ENCODE measurements around the gene FAU.
"Not testable (repeated sequence)": the region's sequence is repeated elsewhere in the genome, so short reads cannot be mapped to it uniquely, and the experiment has no call there.

FAU gene

DNA sequence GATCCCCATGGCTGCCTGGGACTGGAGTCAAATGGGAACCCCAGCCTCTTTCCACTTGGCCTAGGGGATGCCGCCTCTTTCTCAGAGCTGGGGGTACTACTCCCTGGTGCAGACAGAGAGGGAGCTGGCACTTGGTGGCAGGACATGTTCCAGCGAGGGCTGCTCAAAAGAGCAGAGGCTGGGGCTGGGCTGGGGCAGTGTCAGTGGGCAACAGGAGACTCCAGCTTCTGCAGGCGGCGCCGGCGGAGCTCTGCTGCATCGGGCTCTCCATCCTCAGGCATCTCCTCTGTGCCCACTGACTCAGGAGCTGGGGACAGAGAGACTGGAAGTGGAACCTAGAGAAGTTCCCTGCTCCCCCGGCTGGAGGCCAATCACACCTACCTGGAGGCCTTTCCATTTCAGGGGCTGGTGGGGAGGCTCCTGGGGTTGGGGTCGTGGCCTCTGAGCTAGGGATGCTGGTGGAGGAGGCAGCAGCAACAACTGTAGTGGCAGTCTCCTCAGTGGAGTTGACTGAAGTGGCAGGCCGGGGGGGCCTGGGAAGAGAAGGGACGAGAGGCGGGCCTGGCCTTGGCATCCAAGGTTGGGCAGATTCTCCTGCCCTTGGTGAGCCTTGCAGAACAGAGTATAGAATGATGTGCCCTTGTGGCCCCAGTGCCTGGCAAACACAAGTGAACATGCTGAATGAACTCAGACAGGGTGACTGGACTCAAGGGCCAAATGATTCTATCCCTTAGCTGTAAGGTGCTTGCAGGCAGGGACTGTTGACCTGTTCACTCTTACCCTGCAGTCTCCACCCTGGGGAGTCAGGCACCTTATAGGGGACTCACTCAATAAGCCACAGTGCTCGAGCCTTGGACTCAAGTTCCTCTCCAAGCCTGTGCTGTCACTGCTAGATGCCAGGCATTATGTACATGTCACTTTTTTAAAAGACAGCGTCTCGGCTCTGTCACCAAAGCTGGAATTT, 6.5 kb upstream of the FAU start:
- Histone ChIP-seq H3K9ac (ENCODE audit: low read length) (no peak overlapping the region), H3K4me3 (ENCODE audit: low read length) (no peak overlapping the region), H3K4me1 (ENCODE audit: control insufficient read depth, insufficient read depth, low read length) (peaks cover 11% of the 10 kb centered on the region), H3K27me3 (replicated peaks; ENCODE audit: control insufficient read depth, insufficient read depth, low read length) (no peaks in the 10 kb centered on the region), H3K36me3 (ENCODE audit: control insufficient read depth, insufficient read depth, low read length, severe bottlenecking) (peaks cover 84% of the 10 kb centered on the region), H3K9me3 (ENCODE audit: control insufficient read depth, low read length) (no peaks in the 10 kb centered on the region)
- DNase-seq (ENCODE audit: low read depth) = no peak

DNA sequence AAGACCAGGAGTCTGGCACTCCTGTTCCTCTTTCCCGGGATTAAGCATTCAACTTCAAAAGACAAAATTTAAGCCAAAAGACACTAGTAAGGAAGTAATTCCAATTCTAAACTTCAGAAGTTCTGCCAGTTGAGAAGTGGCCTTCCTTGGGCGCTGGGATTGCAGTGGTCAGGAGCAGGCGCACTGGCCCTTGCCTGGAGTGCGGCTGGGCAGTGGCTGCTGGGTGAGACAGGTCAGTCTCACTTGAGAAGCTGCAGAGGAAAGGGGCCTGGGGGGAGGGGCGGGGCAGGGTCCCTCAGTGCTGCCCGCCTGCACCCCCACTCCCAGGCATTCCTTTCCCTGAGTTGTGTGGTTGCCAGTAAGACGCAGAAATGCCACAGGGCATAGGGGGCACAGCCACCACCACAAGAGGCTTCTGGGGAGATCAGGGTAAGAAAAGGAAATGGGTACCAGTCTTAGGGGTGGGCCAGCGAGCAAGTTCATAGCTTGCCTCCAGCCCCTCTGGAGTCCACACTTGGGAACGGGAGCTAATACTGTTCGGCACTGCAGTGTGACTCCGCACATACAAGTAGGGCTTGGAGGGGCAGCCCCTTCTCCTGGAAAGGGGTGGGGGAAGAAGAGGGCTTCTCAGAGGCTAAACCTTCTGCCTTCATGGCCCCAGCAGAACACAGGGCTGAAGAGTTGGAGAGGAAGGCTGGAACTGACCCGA, 5.7 kb upstream of the FAU start:
- H3K36me3 ChIP-seq (ENCODE audit: control insufficient read depth, insufficient read depth, low read length, severe bottlenecking) = peaks cover 80% of the 10 kb centered on the region
- no peak overlapping the region for H3K9ac ChIP-seq (ENCODE audit: low read length)
- no peaks in the 10 kb centered on the region for H3K9me3 ChIP-seq (ENCODE audit: control insufficient read depth, low read length)
- peaks cover 9% of the 10 kb centered on the region for H3K4me1 ChIP-seq (ENCODE audit: control insufficient read depth, insufficient read depth, low read length)
- no peaks in the 10 kb centered on the region for H3K27me3 ChIP-seq (replicated peaks; ENCODE audit: control insufficient read depth, insufficient read depth, low read length)
- no peak for DNase-seq (ENCODE audit: low read depth)
- no peak overlapping the region for H3K4me3 ChIP-seq (ENCODE audit: low read length)

DNA sequence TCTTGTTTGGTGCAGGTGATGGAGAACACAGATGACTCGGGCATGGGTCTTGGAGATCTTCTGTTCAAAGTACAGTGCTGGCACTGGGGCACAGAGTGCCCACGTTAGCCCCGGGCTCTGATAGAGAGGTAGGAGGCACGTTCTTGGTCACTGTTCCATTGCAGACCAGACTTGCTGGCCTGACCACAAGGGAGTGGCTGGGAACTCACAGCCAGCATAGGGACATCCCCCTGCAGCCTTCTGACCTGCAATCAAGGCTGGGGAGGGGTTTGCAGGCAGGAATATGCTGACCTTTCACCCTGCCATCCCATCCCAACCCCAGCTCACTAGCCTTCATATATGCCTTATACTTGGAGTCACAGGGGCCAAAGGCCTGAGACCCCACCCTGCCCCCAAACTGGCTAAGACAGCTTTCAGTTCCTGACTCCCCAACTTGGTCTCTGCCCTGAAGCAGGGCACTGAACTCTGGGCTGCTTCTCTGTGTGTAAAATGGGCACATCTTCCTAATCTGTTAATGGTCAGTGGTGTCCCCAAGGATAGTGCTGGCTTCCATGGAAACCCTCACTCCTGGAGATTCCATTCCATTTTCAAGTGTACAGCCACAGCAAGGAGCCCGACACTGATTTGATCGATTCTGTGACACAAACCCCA, 4.8 kb upstream of the FAU start:
- Histone ChIP-seq H3K36me3 (ENCODE audit: control insufficient read depth, insufficient read depth, low read length, severe bottlenecking) (peaks cover 71% of the 10 kb centered on the region), H3K9ac (ENCODE audit: low read length) (no peak overlapping the region), H3K4me1 (ENCODE audit: control insufficient read depth, insufficient read depth, low read length) (peaks cover 5% of the 10 kb centered on the region), H3K4me3 (ENCODE audit: low read length) (no peak overlapping the region), H3K9me3 (ENCODE audit: control insufficient read depth, low read length) (no peaks in the 10 kb centered on the region), H3K27me3 (replicated peaks; ENCODE audit: control insufficient read depth, insufficient read depth, low read length) (no peaks in the 10 kb centered on the region)
- DNase-seq (ENCODE audit: low read depth) = no peak

DNA sequence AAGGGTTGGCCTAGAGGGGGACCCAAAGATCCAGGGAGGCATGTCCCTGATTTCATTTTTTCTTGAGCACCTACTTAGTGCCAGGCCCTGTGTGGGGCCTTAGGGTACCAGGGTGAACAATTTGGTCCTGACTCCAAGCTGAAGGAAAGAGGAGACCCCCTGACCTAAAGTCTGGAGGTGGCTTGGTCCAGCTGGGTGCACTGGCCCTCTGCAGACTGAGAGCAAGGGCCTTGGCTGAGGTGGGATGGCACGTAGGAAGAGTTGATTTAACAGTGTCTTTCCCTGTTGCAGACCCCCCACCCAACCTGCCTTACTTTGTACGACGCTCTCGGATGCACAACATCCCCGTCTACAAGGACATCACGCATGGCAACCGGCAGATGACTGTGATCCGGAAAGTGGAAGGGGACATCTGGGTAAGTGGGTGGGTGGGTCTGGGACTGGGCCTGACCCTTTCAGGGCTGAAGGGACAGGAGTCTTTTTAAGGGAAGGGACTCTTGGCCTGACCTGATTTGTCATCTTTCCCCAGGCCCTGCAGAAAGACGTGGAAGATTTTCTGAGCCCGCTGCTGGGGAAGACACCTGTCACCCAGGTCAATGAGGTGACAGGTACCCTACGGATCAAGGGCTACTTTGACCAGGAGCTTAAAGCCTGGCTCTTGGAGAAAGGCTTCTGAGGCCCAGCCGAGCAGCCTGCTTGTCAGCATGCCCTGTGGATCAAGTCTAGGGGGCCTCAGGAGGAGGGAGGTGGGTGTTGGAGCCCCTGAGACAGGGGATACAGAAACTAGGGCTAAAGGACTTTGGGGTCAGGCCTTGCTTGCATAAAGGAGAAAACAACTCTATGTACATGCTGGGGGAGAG, 3.5 kb upstream of the FAU start:
- Histone ChIP-seq H3K4me1 (ENCODE audit: control insufficient read depth, insufficient read depth, low read length) (peaks cover 14% of the 10 kb centered on the region), H3K27me3 (replicated peaks; ENCODE audit: control insufficient read depth, insufficient read depth, low read length) (no peaks in the 10 kb centered on the region), H3K4me3 (ENCODE audit: low read length) (no peak overlapping the region), H3K9ac (ENCODE audit: low read length) (no peak overlapping the region), H3K36me3 (ENCODE audit: control insufficient read depth, insufficient read depth, low read length, severe bottlenecking) (peaks cover 67% of the 10 kb centered on the region), H3K9me3 (ENCODE audit: control insufficient read depth, low read length) (no peaks in the 10 kb centered on the region)
- DNase-seq (ENCODE audit: low read depth) = no peak

DNA sequence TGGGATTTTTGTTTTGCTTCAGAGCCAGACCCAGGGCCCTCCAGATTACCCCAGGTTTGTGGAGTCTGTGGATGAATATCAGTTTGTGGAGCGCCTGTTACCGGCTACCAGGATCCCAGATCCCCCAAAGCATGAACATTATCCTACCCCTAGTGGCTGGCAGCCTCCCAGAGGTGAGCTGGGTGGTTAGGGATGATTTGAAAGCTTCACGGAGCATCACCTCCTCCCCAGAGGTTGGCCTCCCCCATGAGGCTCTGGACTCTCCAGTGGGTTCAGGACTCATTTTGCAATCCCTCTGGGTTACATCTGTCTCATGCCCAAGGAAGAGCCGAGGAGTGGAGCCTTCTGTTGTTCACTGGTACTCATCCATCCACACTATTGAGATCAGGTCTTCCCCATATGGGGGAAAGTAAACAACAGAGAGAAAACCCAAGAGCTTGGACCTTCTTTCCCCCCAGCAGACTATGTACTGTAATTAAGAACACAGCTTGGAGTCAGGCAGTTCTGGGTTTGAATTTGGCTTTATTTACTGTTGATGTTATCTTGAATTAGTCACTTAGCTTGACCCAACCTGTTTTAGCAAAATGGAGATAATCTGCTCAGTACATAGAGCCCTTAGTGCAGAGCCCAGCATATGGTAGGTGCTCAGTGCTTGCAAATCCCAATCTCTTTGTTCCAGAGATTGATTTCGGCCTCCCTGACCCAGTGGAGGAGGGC, 2.7 kb upstream of the FAU start:
- Histone ChIP-seq H3K4me1 (ENCODE audit: control insufficient read depth, insufficient read depth, low read length) (peaks cover 14% of the 10 kb centered on the region), H3K27me3 (replicated peaks; ENCODE audit: control insufficient read depth, insufficient read depth, low read length) (no peaks in the 10 kb centered on the region), H3K36me3 (ENCODE audit: control insufficient read depth, insufficient read depth, low read length, severe bottlenecking) (peaks cover 67% of the 10 kb centered on the region), H3K9me3 (ENCODE audit: control insufficient read depth, low read length) (no peaks in the 10 kb centered on the region), H3K4me3 (ENCODE audit: low read length) (no peak overlapping the region), H3K9ac (ENCODE audit: low read length) (no peak overlapping the region)
- DNase-seq (ENCODE audit: low read depth) = no peak

DNA sequence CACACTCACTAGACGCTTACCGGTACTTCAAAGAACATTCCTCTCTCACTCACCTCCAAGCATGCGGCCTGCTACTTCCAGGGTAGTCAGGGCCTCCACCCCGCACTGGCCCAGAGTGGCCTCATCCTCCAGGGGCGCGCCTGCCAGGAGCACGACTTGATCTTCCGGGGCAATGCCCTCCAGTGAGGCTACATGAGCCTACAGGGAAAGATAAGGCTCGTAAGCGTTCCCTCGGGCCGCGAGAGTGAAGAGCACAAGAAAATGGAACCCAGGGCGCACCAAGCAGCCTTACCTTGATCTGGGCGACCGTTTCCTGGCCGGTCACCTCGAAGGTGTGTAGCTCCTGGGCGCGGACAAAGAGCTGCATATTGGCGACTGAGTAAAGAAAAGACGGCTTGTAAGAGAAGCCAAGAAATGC, 478 bp downstream of the FAU start:
- peaks cover 54% of the 10 kb centered on the region for H3K36me3 ChIP-seq (ENCODE audit: control insufficient read depth, insufficient read depth, low read length, severe bottlenecking)
- DNase-seq (ENCODE audit: low read depth) = peak; percentile 42
- peaks cover 17% of the 10 kb centered on the region for H3K4me1 ChIP-seq (ENCODE audit: control insufficient read depth, insufficient read depth, low read length)

DNA sequence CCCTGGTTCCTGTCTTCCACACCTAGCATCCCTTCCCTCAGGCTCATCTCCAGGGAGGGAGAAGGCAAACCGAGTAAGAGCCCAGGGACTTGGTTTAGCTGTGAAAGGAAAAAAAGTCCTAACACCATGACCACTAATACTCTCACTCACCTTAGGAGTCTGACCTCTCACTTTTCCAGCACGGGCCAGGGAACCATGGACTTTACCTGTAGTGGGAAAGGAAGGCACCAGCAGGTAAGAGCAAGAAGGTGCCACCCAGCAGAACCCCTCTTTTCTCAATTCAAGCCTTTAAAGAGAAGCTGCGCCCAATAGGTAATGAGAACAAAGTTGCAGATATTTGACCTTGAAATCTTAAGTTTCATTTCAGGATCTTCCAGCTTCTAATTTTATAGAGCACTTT, 1.1 kb downstream of the FAU start:
- peaks cover 23% of the 10 kb centered on the region for H3K4me1 ChIP-seq (ENCODE audit: control insufficient read depth, insufficient read depth, low read length)
- H3K4me3 ChIP-seq (ENCODE audit: low read length) = peak overlapping the region; percentile 95
- peak overlapping the region; percentile 96 for H3K9ac ChIP-seq (ENCODE audit: low read length)
- H3K36me3 ChIP-seq (ENCODE audit: control insufficient read depth, insufficient read depth, low read length, severe bottlenecking) = peaks cover 51% of the 10 kb centered on the region
- no peaks in the 10 kb centered on the region for H3K27me3 ChIP-seq (replicated peaks; ENCODE audit: control insufficient read depth, insufficient read depth, low read length)
- DNase-seq (ENCODE audit: low read depth) = no peak
- no peaks in the 10 kb centered on the region for H3K9me3 ChIP-seq (ENCODE audit: control insufficient read depth, low read length)

More for the DNA sequence above, 478 bp downstream of the FAU start:
- Histone ChIP-seq H3K9ac (ENCODE audit: low read length) (peak overlapping the region; percentile 96), H3K9me3 (ENCODE audit: control insufficient read depth, low read length) (no peaks in the 10 kb centered on the region), H3K27me3 (replicated peaks; ENCODE audit: control insufficient read depth, insufficient read depth, low read length) (no peaks in the 10 kb centered on the region), H3K4me3 (ENCODE audit: low read length) (peak overlapping the region; percentile 95)

DNA sequence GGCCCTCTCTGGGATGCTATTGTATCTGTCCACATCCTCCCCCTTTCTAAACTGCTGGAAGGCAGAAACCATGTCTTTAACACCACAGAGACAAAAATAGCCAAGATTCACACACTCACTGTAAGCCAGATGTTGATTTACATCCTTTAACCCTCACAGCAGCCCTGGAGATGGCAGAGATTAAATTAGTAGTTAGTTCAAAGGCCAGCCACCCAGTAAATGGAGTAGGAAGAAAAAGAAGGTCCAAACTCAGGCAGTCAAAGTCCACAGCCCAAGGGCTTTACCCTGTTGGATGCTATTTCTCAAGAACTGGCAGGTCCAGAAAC, 2.3 kb downstream of the FAU start:
- H3K36me3 ChIP-seq (ENCODE audit: control insufficient read depth, insufficient read depth, low read length, severe bottlenecking) = peaks cover 41% of the 10 kb centered on the region
- H3K9ac ChIP-seq (ENCODE audit: low read length) = peak overlapping the region; percentile 64
- H3K4me3 ChIP-seq (ENCODE audit: low read length) = no peak overlapping the region

DNA sequence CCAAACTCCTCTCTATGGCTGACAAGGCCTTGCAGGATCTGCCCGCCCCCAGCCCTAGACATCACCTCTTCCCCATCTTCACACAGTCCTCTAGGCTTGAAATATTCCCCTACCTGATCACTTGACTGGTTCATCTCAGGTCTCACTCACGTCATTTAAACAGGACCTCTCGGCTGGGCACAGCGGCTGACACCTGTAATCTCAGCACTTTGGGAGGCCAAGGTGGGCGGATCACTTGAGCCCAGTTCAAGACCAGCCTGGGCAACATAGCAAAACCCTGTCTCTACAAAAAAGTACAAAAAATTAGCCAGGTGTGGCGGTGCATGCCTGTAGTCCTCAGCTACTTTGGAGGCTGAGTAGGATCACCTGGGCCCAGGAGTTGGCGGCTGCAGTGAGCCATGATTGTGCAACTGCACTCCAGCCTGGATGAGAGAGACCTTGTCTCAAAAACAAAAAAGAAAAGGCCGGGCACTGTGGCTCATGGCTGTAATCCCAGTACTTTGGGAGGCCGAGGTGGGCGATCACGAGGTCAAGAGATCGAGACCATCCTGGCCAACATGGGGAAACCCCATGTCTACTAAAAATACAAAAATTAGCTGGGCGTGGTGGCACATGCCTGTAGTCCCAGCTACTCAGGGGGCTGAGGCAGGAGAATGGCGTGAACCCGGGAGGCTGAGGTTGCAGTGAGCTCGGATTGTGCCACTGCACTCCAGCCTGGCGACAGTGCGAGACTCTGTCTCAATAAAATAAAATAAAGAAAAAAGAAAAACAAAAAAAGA, 2.9 kb downstream of the FAU start:
- H3K27me3 ChIP-seq (replicated peaks; ENCODE audit: control insufficient read depth, insufficient read depth, low read length); DNase-seq (ENCODE audit: low read depth): not testable (repeated sequence)
- peaks cover 39% of the 10 kb centered on the region for H3K36me3 ChIP-seq (ENCODE audit: control insufficient read depth, insufficient read depth, low read length, severe bottlenecking)

More for the DNA sequence above, 2.3 kb downstream of the FAU start:
- DNase-seq (ENCODE audit: low read depth) = no peak
- Histone ChIP-seq H3K9me3 (ENCODE audit: control insufficient read depth, low read length) (no peaks in the 10 kb centered on the region), H3K27me3 (replicated peaks; ENCODE audit: control insufficient read depth, insufficient read depth, low read length) (no peaks in the 10 kb centered on the region), H3K4me1 (ENCODE audit: control insufficient read depth, insufficient read depth, low read length) (peaks cover 26% of the 10 kb centered on the region)

More for the DNA sequence above, 2.9 kb downstream of the FAU start:
- H3K9me3 ChIP-seq (ENCODE audit: control insufficient read depth, low read length); H3K4me3 ChIP-seq (ENCODE audit: low read length): not testable (repeated sequence)
- Histone ChIP-seq H3K9ac (ENCODE audit: low read length) (peak overlapping the region; percentile 93), H3K4me1 (ENCODE audit: control insufficient read depth, insufficient read depth, low read length) (peaks cover 26% of the 10 kb centered on the region)
